Kasumi-1 (cell line): Measurements from ENCODE around the gene JMY.

ENCODE experiments used
- DNase-seq, 2 experiments: peaks; one replicate each; lab custom pipeline; 2025; lab: John Stamatoyannopoulos, UW

The JMY gene

GRCh38 chr5:79287907-79288306 is 52.0 kb downstream of the JMY start:
- no peak for DNase-seq

- no peak for DNase-seq
These were observed 59.1 kb downstream of the JMY start for GRCh38 chr5:79295029-79295428.

GRCh38 chr5:79297661-79298060 is 61.7 kb downstream of the JMY start:
- DNase-seq: no peak

GRCh38 chr5:79301046-79301712 is 65.2 kb downstream of the JMY start:
- DNase-seq: no peak

GRCh38 chr5:79302454-79302853 is 66.5 kb downstream of the JMY start:
- DNase-seq: no peak

GRCh38 chr5:79305706-79306105 is 69.8 kb downstream of the JMY start:
- DNase-seq: no peak

GRCh38 chr5:79318935-79319614 is 83.1 kb downstream of the JMY start:
- no peak for DNase-seq

- DNase-seq: no peak
These were observed 93.5 kb downstream of the JMY start for GRCh38 chr5:79329453-79329852.

GRCh38 chr5:79330071-79330470 is 94.1 kb downstream of the JMY start:
- no peak for DNase-seq

- DNase-seq: no peak
These were observed 98.1 kb downstream of the JMY start for GRCh38 chr5:79333852-79334557.

GRCh38 chr5:79346420-79346824 is 110.5 kb downstream of the JMY start:
- DNase-seq: no peak

- DNase-seq: no peak
These were observed 113.1 kb downstream of the JMY start for GRCh38 chr5:79349047-79349446.

- DNase-seq: no peak
These were observed 114.0 kb downstream of the JMY start for GRCh38 chr5:79349881-79350280.

GRCh38 chr5:79357398-79357797 is 121.5 kb downstream of the JMY start:
- no peak for DNase-seq
